Measurements from ENCODE around the gene CUL3. TPM values are rescaled to one million over a fixed set of nuclear protein-coding genes. Genes with fewer than 3 reads are reported as not detected.

The CUL3 gene
- total RNA-seq, 1 experiment from 2014 or later = 114 TPM

GRCh38 chr2:224427471-224427870 is 157.7 kb downstream of the CUL3 start:
- Histone ChIP-seq H3K56ac (ENCODE audit: insufficient read length, low read depth, low read length) (no peak overlapping the region), H3K4me1 (ENCODE audit: insufficient read depth, low read length) (no peaks in the 10 kb centered on the region), H3K27ac (ENCODE audit: insufficient read length, low read depth, low read length) (no peak overlapping the region), H3K9me3 (ENCODE audit: control insufficient read depth, low read depth, low read length) (peaks cover 18% of the 10 kb centered on the region), H3K79me1 (ENCODE audit: insufficient read depth, low read depth, low read length, poor library complexity, severe bottlenecking) (no peaks in the 10 kb centered on the region), H2AK5ac (ENCODE audit: insufficient read length, low read length) (no peak overlapping the region), H2BK12ac (ENCODE audit: insufficient read length, low read depth, low read length) (no peak overlapping the region), H3K23me2 (ENCODE audit: insufficient read length, low read depth, low read length, poor library complexity, severe bottlenecking) (no peaks in the 10 kb centered on the region), H3K79me2 (ENCODE audit: insufficient read depth, low read length) (no peaks in the 10 kb centered on the region), H3K4ac (ENCODE audit: low read depth, low read length) (no peak overlapping the region), H2BK5ac (ENCODE audit: insufficient read length, low read length) (no peak overlapping the region), H4K91ac (ENCODE audit: insufficient read length, low read depth, low read length) (no peak overlapping the region), H4K5ac (ENCODE audit: insufficient read length, low read depth, low read length) (no peak overlapping the region), H4K8ac (replicated peaks; ENCODE audit: insufficient read length, low read depth, low read length) (no peak overlapping the region), H3K14ac (ENCODE audit: insufficient read depth, low read length) (no peak overlapping the region), H3T11ph (ENCODE audit: low read length) (no peak overlapping the region), H3K23ac (ENCODE audit: insufficient read length, low read depth, low read length) (no peak overlapping the region), H3K4me2 (ENCODE audit: insufficient read depth, insufficient read length, low read length) (no peak overlapping the region), H3K27me3 (ENCODE audit: insufficient read depth, low read length) (no peaks in the 10 kb centered on the region), H3K9ac (ENCODE audit: extremely low read depth, insufficient read length, low read length) (no peak overlapping the region), H2BK20ac (ENCODE audit: low read depth, low read length, poor library complexity, severe bottlenecking) (no peak overlapping the region), H2BK15ac (ENCODE audit: low read depth, low read length) (no peak overlapping the region), H2BK120ac (ENCODE audit: low read depth, low read length, poor library complexity, severe bottlenecking) (no peak overlapping the region), H3K18ac (ENCODE audit: insufficient read length, low read depth, low read length) (no peak overlapping the region), H2AFZ (ENCODE audit: low read length) (no peak overlapping the region), H4K20me1 (ENCODE audit: control insufficient read depth, insufficient read depth, insufficient read length) (no peaks in the 10 kb centered on the region)
- DNase-seq = no peak
- H3K36me3 Mint-ChIP-seq (ENCODE audit: insufficient read depth in 1 of 3, low read depth in 3 of 3) = peaks cover 31 to 47% (median 42%) of the 10 kb centered on the region in 3 experiments
- H3K4me3 Mint-ChIP-seq = no peak overlapping the region
- no peaks in the 10 kb centered on the region for H3K27me3 Mint-ChIP-seq (ENCODE audit: low read depth)
- TF ChIP-seq CTCF (conservative IDR thresholded peaks at IDR 0.05) = no peak
- no CpG with 5 or more reads among the region's 4 CpGs for WGBS (ENCODE audit: extremely low coverage, insufficient read length, low lambda C conversion rate)
- peaks cover 38 to 46% of the 10 kb centered on the region in 2 experiments for H3K9me3 Mint-ChIP-seq
- peaks cover 8 to 14% of the 10 kb centered on the region in 2 experiments for H3K4me1 Mint-ChIP-seq
- no peak overlapping the region for H3K27ac Mint-ChIP-seq

Data from H9 (cell line).